Measurements from ENCODE around the gene MERTK. TPM values are rescaled to one million over a fixed set of nuclear protein-coding genes. Genes with fewer than 3 reads are reported as not detected.

Gene MERTK
- total and polyA plus RNA-seq, 12 donors: 23.3 to 152 (median 75.3) TPM

- WGBS, 4 donors: 53 to 81% (median 65%) methylated on average over 5 of the region's 5 CpGs
- no peak overlapping the region for H3K4me3 ChIP-seq
- TF ChIP-seq CTCF (IDR thresholded peaks at IDR 0.05) (no peak), POLR2A (IDR thresholded peaks at IDR 0.05) (no peak)
- H3K4me1 ChIP-seq (replicated peaks in 1 of 2): peaks cover 9 to 40% of the 10 kb centered on the region in 2 donors
- H3K36me3 ChIP-seq (replicated peaks in 1 of 2): peaks cover 0 to 44% of the 10 kb centered on the region in 2 donors
- intact Hi-C loops (cut with DNase I): no loop called here
- H3K27ac ChIP-seq: peak overlapping the region in 2 of 5 donors; percentile 40 to 49
- no peaks in the 10 kb centered on the region for H3K9me3 ChIP-seq (replicated peaks in 1 of 3)
- no peaks in the 10 kb centered on the region for H3K27me3 ChIP-seq
- peak; percentile 46 to 76 (median 61) for DNase-seq
Measured at GRCh38 chr2:112004253-112004645, 105.8 kb downstream of the MERTK start.

DNA sequence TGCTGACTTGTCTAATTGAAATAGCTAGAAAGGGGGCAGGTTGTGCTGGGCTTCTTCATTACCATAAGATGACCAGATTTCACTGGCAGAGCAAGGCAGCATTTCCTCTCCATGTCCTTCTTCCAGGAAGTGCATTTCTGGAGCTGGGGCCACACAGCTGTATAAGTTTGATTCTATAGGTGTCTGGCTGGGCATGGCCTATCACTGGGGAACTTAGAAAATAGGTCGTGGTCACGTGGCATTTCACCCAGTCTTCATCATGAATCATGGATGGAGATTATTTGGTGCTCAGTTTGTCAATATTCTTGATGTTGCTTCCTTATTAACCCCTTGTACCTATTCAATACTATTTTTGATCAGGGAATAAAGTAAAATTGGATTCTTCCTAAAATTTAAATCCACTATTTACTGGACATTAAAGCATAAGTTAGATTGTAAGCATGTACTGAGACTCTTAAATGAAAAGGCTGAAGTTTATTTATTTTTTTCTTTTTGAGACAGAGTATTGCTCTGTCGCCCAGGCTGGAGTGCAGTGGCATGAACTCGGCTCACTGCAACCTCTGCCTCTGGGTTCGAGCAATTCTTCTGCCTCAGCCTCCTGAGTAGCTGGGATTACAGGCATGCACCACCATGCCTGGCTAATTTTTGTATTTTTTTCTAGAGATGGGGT lies 107.1 kb downstream of the MERTK start:
- Histone ChIP-seq H3K27me3 (no peaks in the 10 kb centered on the region), H3K9me3 (replicated peaks in 1 of 3) (no peaks in the 10 kb centered on the region), H3K4me1 (replicated peaks in 1 of 2) (peaks cover 9 to 36% of the 10 kb centered on the region in 2 donors), H3K36me3 (replicated peaks in 1 of 2) (peaks cover 0 to 50% of the 10 kb centered on the region in 2 donors), H3K27ac (peak overlapping the region in 3 of 5 donors; percentile 31 to 69 (median 69)), H3K4me3 (no peak overlapping the region)
- peak in 1 of 7 donors; percentile 13 for DNase-seq
- TF ChIP-seq POLR2A (IDR thresholded peaks at IDR 0.05) (no peak), CTCF (IDR thresholded peaks at IDR 0.05) (no peak)
- intact Hi-C loops (cut with DNase I): no loop called here
- 79 to 86% (median 83%) methylated on average over 5 of the region's 5 CpGs for WGBS, 4 donors

DNA sequence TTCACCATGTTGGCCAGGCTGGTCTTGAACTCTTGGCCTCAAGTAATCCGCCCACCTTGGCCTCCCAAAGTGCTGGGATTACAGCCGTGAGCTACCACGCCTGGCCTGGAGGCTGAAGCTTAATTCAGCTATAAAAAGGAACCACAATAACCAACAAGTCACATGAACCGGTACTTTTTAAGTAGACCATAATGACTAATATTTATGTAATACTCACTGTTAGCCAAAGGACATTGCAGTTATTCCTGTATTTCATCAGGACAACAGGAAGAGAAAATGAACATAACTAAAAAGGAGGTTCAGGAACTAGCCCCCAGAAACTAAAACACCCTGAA lies 107.6 kb downstream of the MERTK start:
- Histone ChIP-seq H3K27me3 (no peaks in the 10 kb centered on the region), H3K27ac (peak overlapping the region in 4 of 5 donors; percentile 31 to 69 (median 58)), H3K36me3 (replicated peaks in 1 of 2) (peaks cover 0 to 55% of the 10 kb centered on the region in 2 donors), H3K9me3 (replicated peaks in 1 of 3) (no peaks in the 10 kb centered on the region), H3K4me1 (replicated peaks in 1 of 2) (peaks cover 9 to 31% of the 10 kb centered on the region in 2 donors), H3K4me3 (no peak overlapping the region)
- intact Hi-C loops (cut with DNase I): no loop called here
- TF ChIP-seq CTCF (IDR thresholded peaks at IDR 0.05): no peak
- TF ChIP-seq POLR2A (IDR thresholded peaks at IDR 0.05): no peak
- WGBS, 4 donors: 33 to 47% (median 41%) methylated on average over 4 of the region's 4 CpGs
- peak in 1 of 7 donors; percentile 14 for DNase-seq

DNA sequence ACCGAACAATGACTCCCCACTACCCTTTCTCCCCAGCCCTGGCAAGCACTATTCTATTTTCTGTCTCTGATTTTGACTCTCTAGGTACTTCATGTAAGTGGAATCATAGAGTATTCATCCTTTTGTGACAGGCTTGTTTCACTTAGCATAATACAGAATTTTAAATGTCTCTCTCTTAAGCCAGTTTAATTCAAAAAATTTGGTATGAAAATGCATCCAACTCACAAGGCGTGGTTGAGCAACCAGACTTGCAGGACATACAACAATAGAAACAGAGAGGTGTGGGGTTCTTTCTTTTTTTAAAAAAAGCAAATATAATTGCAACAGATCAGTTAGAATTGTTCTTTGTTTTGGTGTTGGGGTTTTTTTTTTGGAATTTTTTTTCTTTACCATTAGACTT lies 109.1 kb downstream of the MERTK start:
- Histone ChIP-seq H3K27ac (no peak overlapping the region), H3K9me3 (replicated peaks in 1 of 3) (no peaks in the 10 kb centered on the region), H3K4me3 (no peak overlapping the region), H3K36me3 (replicated peaks in 1 of 2) (peaks cover 0 to 67% of the 10 kb centered on the region in 2 donors), H3K4me1 (replicated peaks in 1 of 2) (peaks cover 4 to 19% of the 10 kb centered on the region in 2 donors), H3K27me3 (no peaks in the 10 kb centered on the region)
- intact Hi-C loops (cut with DNase I): no loop called here
- TF ChIP-seq POLR2A (IDR thresholded peaks at IDR 0.05): no peak
- TF ChIP-seq CTCF (IDR thresholded peaks at IDR 0.05): no peak
- DNase-seq: no peak
- 85 to 99% (median 90%) methylated on average over 2 of the region's 2 CpGs for WGBS, 4 donors
